Panc1 (cell line): ENCODE measurements around the gene KANK4.

ENCODE experiments used
- CTCF ChIP-seq: fragments of 450-650 bp; IDR thresholded peaks from 2 replicates; pipeline ENCODE4 v1.5.1; 2017; ENCODE audit warnings: mild to moderate bottlenecking
- POLR2AphosphoS5 ChIP-seq: IDR thresholded peaks from 2 replicates; pipeline ENCODE4 v1.6.1; 2012; ENCODE audit warnings: mild to moderate bottlenecking, low read depth, low read length, moderate library complexity
- SIN3A ChIP-seq: IDR thresholded peaks from 2 replicates; pipeline ENCODE4 v1.6.1; 2012; ENCODE audit warnings: low read depth, mild to moderate bottlenecking, low read length, moderate library complexity, borderline replicate concordance; ENCODE audit not compliant: insufficient read depth
- TCF7L2 ChIP-seq: IDR thresholded peaks from 2 replicates; pipeline ENCODE4 v1.6.1; 2011; ENCODE audit warnings: mild to moderate bottlenecking, low read depth, low read length, inconsistent platforms

DNA sequence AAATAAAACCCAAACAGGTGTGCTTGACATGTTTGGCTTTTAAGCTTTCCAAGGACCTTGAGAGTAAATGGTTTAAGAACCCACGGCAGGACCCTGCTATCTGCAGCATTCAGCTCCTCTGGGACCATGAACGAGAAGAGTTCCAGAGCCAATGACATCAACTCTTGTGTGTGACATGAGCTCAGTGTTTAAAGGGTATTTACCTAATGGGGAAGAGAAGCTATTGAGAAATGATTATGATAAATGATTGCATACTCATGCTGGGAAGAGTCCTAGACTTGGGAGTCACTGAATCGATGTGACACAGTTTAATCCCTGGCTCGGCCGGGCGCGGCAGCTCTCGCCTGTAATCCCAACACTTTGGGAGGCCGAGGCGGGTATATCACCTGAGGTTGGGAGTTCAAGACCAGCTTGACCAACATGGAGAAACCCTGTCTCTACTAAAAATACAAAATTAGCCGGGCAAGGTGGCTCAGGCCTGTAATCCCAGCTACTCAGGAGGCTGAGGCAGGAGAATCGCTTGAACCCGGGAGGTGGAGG lies 55.4 kb downstream of the KANK4 start:
- no peak for TF ChIP-seq CTCF
- TF ChIP-seq POLR2AphosphoS5: no peak
- no peak for TF ChIP-seq TCF7L2
- TF ChIP-seq SIN3A: no peak
